DMS 273 (cell line): ENCODE measurements around the gene CTNNA2.
A peak's percentile ranks its signal among the peaks of the same experiment; 100 is the strongest.

Experiments
- DNase-seq: peaks from one replicate; lab custom pipeline; 2025; ENCODE audit not compliant: unreplicated experiment; lab: John Stamatoyannopoulos, UW

Gene CTNNA2

DNA sequence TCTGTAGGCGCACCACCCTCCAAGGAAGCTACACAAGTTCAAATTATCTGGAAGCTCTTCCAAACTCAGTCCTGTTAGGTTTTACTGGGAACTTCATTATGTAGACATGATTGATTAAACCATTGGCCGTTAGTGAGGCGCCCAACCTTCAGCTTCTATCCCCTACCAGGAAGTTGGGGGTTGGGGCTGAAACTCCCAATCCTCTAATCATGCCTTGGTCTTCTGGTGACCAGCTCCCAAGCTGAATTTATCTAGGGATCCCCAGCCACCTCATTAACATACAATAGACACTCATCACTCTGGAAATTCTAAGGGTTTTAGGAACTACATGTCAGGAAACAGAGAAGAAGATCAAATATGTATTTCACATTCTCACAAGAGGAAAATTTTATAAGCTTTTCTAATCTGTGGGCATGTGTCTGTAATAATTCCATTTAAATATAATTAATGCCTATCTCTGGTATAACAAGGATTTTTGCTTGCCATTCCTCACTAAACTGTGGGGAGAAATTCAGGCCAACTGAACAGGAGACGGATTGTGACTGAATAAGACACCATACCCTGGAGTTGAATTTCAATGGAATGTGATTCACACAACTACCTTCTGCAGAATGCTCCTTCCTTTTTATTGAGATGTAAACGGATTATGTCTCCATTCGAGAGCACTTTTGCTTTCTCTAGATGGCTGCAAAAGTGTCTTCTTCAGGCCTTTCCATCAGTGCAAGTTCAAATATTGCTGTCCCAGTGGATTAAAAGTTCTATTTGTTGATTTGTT is 463.1 kb downstream of the CTNNA2 start:
- DNase-seq, result no peak

DNA sequence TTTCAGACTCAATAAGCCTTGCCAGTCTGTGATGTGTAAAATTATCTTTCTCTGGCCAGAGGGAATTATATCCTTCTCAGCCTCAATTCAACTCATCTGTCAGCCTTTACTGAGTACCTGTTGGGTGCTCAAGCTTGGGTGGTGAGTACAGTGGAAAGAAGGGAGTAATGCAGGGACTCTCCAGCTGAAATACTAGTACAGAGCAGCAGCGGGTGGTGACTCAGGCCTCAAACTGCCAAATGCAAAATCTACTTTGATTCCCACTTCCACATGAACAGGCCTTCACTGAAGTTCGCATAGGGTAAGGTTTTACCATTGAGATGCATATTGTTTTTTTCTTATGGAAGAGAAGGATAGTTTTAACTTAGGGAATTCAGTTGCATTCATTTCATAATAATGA is 464.9 kb downstream of the CTNNA2 start:
- no peak for DNase-seq

DNA sequence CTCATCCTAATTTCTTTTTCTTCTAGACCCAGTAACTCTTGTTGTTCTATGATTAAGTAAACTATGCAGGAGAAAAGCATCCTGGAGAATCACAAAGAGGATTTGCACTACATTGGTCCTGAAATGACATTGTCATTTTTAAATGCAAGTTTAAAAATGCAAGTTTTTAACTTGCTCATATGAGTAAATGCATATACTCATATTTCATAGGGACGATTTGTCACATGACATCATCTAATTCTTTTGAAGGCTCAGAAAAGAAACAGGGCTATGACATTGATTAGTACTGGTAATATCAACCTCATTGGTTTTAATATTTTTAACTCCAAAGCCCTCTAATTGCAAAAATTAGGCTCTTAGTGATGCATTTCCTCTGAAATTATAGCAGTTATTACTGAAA is 467.3 kb downstream of the CTNNA2 start:
- DNase-seq, result no peak

DNA sequence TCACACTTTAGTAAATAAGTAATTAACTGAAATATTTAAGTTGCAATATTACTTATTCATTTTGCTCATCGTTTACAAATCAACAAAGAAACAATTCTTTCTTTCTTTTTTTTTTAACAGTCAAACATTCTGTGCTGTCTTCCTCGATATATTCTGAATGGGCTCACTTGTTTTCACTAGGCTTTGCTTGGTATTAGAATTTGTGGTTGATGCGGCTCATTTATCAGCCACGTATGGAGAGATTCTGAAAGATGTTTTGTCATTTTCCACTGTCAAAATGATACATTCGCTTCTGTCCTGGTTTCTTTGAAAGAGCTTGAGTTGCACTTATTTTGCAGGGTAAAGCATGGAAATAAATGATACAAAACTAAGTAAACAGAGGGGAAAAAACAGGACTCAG is 468.0 kb downstream of the CTNNA2 start:
- DNase-seq, result no peak

DNA sequence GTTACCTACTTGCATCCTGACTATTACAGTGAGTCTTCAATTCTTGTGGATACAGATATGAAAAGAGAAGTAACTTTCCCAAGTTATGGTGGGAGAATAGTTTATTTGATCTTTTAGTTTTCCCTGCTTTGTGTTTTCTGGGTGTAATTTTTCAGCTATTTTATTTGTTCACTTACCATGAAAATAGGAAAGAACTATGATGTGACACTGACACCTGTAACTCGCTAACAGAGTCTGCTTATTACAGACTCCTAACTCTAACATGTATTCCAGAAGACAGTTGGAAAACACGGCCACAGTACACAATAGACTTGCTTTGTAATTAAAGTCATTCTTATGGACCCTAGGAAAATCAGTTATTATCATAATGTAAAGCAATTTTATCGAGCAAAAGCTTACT is 468.5 kb downstream of the CTNNA2 start:
- DNase-seq, result no peak

DNA sequence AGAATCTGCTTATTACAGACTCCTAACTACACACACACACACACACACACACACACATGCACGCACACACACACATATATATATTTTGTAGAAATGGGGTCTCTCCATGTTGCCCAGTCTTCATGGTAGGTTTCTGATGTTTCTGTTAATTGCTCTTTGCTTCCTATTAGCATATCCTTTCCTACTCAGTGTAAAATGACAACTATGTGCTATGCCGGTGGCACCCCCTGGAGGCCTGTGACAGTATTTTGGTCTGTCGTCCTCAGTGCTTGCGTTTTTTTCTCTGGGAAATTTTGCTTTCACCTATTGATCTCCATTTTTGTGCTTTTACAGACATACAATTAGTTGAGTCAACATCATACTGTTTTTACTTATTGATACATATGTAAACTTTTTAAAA is 469.6 kb downstream of the CTNNA2 start:
- DNase-seq, result peak; percentile 41

DNA sequence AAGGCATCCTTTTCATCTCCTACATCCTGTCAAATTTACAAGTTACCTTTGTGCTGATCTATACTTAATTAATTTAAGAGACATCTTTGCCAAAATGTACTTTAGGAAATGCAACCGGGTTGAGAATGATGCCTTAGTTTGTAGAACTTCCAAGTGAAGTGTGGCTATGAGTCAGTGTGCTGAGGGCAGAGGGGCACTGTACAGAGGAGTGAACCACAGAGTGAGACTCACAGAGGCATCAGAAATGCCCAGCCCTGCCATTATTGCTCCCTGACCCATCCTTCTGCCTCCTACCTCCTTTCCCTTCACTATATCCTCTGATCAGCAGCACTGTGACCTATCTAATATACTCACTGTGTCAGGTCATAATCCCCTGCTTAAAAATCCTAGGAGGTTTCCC is 471.6 kb downstream of the CTNNA2 start:
- no peak for DNase-seq

DNA sequence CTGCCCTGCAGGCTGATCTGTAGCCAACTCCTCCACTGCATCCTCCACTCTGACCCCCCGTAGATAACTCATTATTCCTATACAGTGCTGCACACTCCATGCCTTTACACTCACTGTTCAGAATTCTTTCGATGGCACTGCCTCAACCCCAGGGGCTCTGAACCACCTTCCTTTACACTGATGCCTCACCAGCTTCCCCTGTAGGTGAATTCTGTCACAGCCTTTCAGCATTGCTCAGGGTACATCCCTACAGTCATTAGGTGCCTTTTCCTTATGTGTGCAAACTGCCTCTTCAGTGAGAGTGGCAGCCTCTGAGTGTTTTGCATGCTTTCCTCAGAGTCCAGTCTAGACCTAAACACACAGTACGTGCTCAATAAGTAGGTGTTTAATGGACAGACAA is 472.3 kb downstream of the CTNNA2 start:
- no peak for DNase-seq

DNA sequence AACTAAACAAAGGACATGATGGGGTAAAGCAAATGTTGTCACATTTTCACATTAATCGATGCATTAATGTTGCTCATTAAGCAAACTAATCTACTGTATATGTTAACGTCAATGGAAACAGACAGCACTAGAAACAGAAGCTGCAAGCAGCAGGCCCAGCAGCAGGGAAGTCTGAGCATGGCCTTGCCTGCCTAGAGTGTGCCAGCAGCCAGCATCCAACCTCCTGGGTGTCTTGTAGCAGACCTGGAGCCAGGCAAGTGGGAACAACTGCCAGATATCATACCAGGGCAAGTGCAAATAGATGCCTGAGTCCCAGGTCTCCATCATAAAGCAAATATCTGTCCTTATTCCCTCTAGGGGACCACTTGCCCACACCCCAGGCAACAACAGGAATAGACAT is 472.7 kb downstream of the CTNNA2 start:
- DNase-seq, result no peak

DNA sequence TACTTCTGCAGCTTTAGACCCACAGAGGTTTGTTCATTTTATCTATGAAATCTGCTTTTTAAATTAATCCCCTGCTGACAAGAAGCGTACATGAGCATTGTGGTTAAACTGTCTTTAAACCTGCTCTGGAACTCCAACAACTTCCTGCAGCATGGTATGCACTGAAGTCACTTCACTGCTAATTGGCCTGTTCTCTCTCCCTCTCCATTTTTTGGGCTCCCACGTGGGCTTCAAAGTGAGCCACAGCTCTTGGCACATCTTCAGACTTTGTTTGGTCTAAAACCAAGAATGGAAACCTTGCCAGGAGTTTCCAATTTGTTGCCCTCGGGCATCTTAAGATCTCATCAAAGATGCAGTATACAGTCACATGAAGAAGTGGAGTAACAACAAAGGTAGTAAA is 480.3 kb downstream of the CTNNA2 start:
- DNase-seq, result no peak

DNA sequence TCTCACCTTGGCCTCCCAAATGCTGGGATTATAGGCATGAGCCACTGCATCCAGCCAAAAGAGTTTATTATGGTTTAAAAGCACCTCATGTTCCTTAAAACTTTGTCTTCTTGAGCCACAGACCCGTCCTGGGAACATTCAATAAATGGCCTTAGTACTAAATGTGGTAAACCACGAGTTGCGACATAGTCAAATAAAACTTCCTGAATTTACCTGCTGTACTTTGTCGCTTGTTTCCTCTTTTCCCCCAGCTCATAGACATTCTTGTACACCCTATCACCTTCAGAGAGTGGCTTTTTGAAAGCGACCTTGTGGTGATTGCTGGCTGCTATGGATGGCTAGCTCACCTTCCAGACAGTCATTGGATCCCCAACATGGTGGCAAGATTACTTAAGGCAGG is 481.3 kb downstream of the CTNNA2 start:
- DNase-seq, result no peak

DNA sequence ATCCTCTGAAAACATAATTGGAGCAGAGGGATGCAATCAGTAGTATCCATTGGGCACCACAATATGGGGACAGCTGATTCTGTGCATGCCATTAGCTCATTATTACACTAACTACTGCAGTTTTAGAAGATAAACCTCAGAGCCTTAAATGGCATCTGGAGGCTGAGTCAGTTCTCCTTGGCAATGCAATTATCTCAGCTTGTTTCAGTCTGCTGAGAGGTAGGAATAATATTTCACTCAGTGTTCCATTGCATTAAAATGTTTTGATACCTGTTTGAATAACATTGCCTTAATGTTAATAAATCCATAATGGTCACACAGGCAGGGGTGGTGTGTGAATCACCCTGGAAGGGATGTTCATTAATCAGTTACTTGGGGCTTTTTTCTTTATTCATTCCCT is 482.1 kb downstream of the CTNNA2 start:
- DNase-seq, result peak; percentile 5

DNA sequence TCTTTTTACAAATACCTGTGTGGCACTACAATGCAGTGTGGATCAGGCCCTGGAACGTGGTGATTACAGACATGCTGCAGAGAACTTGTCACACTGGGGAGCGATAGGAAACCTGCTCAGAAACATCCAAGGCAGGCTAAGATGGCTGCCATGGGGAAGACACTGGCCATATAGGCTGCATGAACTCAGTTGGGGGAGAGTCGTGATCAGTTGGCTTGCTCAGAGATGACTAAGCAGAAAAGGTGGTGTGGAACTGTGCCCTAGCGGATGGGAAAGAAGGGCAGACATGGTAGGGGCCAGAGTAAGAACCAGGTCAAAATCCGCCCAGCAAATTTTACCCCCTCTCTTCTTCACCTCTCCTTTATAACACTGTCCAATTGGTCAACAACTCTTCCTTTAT is 483.9 kb downstream of the CTNNA2 start:
- no peak for DNase-seq

DNA sequence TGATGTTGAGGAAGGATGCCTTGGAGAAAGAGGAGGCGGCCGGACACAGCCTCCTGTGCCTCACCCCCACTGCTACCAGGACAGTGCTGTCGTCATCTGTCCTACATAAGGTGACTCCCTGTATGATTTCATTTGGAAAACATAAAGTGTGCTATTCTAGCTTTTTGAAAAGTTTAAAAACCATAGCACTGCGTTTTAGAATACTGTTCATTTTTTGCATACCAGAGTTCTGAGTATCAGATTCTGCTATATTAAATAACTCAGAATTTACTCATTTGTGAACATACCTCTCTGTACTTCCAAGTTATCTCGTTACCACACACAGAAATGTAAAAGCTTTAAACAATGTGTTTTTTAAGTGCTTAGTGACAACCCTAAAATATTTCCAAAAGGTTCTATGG is 488.9 kb downstream of the CTNNA2 start:
- no peak for DNase-seq

DNA sequence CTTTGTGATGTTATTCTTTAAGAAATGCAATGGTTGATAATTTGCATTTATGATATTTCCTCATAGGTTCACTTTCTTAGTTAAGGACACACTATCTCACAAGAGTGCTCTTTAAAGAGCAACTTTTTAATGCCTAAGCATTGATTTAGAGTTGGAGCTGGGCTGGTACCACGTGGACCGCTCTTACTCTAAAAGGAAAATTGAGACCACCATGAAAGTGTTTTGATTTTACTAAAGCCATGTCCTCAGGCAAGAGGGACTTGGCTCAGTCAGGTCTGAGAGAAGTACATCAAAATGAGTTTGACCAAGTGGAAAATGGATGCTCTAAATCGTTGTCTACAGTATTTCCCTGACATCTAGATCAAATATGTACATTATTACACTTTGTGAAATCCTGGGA is 489.3 kb downstream of the CTNNA2 start:
- DNase-seq, result no peak

DNA sequence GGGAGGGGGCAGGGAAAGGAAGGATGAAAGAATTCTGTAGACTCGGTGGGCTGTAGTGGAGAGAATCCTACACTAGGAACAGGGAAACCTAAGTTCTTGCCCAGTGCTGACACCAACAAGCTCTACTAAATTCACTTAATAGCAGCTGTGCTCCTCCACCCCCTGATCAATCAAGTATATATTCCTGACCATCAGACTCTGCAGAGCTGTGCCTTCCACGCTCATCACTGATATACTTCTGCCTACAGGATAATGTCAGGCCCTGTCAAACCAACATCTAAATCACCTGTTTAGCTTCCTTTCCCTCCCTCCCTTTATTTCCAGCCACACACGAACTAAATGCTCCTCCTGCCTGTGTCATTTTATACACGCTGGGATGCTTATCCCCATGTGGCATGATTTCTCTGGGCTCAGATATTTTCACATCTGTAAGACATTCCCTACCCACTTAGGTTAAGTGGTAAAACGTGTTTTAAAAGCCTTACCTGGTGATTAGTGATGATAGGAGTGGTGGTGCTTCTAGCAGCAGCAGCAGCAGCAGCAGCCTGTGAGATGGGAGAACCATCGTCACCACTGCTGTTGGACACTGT is 489.8 kb downstream of the CTNNA2 start:
- DNase-seq, result no peak

DNA sequence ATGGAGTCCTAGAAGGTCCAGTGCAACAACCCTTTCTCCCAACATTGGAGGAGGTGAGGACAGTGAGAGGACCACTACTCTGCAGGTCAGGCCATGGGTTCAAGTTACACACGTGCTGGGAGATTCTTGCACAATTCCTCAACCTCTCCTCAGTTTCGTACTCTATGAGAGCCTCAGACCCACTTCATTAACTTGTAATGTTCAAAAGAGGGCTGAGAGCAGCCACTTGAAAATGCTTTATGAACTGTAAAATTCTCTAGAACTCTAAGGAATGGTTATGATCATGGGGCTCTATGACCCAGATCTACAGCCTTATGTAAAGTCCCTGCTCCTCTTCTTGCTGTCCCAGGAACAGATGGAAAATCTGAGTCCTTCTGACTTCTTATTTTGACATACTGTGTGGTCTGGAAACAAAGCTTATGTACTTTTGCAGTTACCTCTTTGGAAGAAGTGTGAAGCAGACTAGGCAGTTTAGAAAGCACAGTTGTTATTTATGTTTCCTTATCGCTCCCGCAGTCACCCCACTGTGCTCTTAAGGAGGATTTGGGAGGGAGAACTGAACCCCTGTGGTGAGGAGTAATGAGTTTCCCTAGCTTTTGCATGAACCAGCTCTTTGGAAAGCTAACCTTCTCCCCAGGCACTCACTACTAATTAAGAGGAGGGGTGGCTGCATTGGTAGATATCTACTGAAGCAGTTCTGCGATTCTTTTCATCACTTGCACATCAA is 495.1 kb downstream of the CTNNA2 start:
- DNase-seq, result no peak

DNA sequence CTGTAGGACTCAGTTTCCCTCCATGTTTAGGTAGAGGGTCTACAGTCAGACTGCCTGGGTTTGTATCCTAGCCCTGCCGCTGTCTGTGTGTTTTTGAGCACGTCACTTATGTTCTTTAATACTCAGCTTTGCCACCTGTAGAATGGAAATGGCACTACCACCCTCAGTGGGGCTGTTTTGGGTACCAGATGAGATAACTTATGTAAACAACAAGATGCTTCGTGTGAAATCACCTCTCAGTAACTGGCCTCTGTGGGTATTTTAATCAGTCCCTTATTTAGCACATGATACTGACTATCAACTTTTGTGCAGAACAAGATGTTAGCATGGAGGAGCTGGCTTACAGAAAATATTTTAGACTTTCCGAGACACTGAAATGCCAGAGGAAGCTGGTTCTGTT is 495.7 kb downstream of the CTNNA2 start:
- DNase-seq, result no peak

DNA sequence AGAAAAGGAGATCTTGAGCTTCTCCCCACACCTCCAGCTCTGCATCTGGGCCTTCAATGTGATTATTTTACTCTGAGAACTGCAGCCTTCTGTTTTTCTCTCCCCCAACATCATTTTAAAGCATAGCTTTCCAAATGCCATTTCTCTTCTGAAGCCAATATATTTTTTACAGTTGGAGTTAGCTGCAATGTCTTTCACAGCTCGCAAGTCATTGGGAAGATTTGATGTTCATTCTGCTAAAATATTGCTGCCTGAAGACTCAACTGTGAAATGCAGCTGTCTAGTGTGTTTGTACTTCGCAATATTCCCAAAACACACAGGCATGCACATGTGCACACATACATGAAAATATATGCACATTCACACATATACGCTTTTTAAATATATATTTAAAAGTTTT is 496.4 kb downstream of the CTNNA2 start:
- no peak for DNase-seq

DNA sequence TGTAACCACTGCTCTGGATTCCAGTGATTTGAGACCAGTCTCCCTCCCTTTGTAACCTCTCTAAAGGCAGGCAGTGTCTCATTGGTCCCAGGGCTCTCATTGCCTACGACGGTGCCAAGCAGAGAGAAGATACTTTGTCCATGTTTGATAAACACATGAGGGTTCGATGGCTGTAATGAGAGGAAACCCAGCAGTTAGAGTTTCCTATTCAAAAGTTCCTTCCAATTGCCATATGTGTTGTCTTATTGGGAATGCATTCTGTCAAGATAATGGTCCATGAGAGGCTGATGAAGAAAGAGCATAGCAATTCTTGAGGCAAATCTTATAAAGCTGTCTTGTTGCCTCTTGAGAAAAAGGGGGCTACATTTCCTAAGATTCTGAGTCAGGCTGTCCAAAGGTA is 499.2 kb downstream of the CTNNA2 start:
- DNase-seq, result no peak

DNA sequence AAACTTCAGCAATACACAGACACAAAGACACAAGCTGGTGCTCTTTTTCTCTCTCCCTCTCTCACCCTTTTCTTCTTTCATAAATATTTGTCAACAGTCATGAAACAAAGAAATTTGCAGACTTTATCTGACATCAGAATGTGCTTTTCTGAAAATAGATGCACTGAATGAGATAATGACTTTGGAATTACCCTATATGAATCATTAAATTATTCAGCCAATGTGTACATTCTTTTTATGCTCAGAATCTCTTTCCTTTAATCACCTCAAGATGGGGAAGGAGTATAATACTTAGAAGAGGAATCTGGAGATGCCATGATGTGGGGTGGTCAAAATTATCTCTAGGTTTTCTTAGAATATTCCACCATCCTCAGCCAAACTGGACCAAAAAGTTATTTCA is 501.8 kb downstream of the CTNNA2 start:
- no peak for DNase-seq

DNA sequence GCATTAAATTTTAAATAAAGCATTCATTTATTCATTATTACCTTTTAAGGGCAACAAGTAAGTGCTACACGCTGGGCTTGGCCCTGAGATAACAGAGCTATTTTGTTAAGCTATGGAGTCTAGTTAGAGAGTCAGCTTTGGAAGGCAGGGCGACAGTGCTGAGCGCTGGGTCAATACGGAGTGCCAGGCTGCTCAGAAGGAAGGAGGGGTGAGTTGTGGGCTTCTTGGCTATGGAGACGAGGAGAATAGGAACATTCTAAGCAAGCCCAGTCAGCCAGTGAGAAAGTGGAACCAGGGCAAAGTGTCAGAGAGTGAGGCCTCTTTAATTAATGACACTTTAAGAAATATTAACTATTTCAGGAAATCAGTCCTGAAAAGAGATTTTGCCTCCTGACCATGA is 503.3 kb downstream of the CTNNA2 start:
- DNase-seq, result no peak
